Parathyroid adenoma (tissue), 2 donors: ENCODE measurements around the gene ROBO1.

Experiments used
- H2AFZ ChIP-seq: fragments of 300-600 bp; sonication (generic); one replicate; pipeline ENCODE4 v1.7.0; 2017; ENCODE audit warnings: antibody characterized with exemption, mild to moderate bottlenecking
- H3K27ac ChIP-seq: fragments of 300-600 bp; sonication (generic); one replicate; pipeline ENCODE4 v1.7.0; 2017
- H3K27me3 ChIP-seq: fragments of 300-600 bp; sonication (generic); one replicate; pipeline ENCODE4 v1.7.0; 2017; ENCODE audit warnings: low read length; ENCODE audit not compliant: control insufficient read depth, insufficient read depth
- H3K36me3 ChIP-seq: fragments of 300-600 bp; sonication (generic); one replicate; pipeline ENCODE4 v1.7.0; 2017; ENCODE audit warnings: low read length; ENCODE audit not compliant: control insufficient read depth, insufficient read depth
- H3K4me1 ChIP-seq: fragments of 300-600 bp; sonication (generic); one replicate; pipeline ENCODE4 v1.7.0; 2017; ENCODE audit warnings: control low read depth
- H3K4me2 ChIP-seq: fragments of 300-600 bp; sonication (generic); one replicate; pipeline ENCODE4 v1.7.0; 2017; ENCODE audit warnings: low read length
- H3K4me3 ChIP-seq: fragments of 300-600 bp; sonication (generic); one replicate; pipeline ENCODE4 v1.7.0; 2017; ENCODE audit warnings: low read depth, low read length
- H3K79me2 ChIP-seq: fragments of 300-600 bp; sonication (generic); one replicate; pipeline ENCODE4 v1.7.0; 2017; ENCODE audit warnings: control low read depth
- H3K9ac ChIP-seq: fragments of 300-600 bp; sonication (generic); one replicate; pipeline ENCODE4 v1.7.0; 2017; ENCODE audit warnings: mild to moderate bottlenecking
- H3K9me3 ChIP-seq: fragments of 300-600 bp; sonication (generic); one replicate; pipeline ENCODE4 v1.7.0; 2017; ENCODE audit warnings: low read length; ENCODE audit not compliant: control insufficient read depth
- TF ChIP-seq, protein P1 (sequence below): fragments of 300-600 bp; sonication (generic); IDR thresholded peaks from one replicate; pipeline ENCODE4 v1.7.0; 2017; ENCODE audit warnings: antibody characterized with exemption, mild to moderate bottlenecking
- donor health status: primary hyperparathyroidism.

Gene ROBO1

DNA sequence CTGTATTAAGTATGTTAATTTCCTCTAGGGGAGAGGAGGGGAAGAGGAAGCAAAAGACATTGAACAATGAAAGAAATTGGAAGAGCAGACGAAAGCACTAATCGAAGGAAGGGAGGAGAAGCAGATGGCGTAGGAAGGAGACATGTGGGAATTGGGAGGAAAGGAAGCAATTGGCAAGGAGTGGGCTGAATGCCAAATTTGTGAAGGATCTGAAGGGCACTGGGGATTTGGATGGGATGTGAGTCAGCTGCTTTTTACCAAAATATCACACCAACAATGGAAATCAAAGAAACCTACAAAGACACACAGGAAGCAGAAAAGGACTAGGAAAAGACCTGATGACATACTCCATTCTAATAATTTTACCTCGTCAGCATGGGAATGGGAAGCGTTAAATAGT, 1029.8 kb downstream of the ROBO1 start:
- no peaks in the 10 kb centered on the region for H3K27me3 ChIP-seq
- no peaks in the 10 kb centered on the region for H3K9me3 ChIP-seq
- no peaks in the 10 kb centered on the region for H3K4me1 ChIP-seq
- TF ChIP-seq, protein P1, sequence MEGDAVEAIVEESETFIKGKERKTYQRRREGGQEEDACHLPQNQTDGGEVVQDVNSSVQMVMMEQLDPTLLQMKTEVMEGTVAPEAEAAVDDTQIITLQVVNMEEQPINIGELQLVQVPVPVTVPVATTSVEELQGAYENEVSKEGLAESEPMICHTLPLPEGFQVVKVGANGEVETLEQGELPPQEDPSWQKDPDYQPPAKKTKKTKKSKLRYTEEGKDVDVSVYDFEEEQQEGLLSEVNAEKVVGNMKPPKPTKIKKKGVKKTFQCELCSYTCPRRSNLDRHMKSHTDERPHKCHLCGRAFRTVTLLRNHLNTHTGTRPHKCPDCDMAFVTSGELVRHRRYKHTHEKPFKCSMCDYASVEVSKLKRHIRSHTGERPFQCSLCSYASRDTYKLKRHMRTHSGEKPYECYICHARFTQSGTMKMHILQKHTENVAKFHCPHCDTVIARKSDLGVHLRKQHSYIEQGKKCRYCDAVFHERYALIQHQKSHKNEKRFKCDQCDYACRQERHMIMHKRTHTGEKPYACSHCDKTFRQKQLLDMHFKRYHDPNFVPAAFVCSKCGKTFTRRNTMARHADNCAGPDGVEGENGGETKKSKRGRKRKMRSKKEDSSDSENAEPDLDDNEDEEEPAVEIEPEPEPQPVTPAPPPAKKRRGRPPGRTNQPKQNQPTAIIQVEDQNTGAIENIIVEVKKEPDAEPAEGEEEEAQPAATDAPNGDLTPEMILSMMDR, result no peak
- H3K36me3 ChIP-seq, result no peaks in the 10 kb centered on the region
- no peak overlapping the region for H3K9ac ChIP-seq
- no peaks in the 10 kb centered on the region for H3K79me2 ChIP-seq
- no peak overlapping the region for H3K4me3 ChIP-seq
- no peak overlapping the region for H3K4me2 ChIP-seq
- no peak overlapping the region for H2AFZ ChIP-seq
- H3K27ac ChIP-seq, result no peak overlapping the region

DNA sequence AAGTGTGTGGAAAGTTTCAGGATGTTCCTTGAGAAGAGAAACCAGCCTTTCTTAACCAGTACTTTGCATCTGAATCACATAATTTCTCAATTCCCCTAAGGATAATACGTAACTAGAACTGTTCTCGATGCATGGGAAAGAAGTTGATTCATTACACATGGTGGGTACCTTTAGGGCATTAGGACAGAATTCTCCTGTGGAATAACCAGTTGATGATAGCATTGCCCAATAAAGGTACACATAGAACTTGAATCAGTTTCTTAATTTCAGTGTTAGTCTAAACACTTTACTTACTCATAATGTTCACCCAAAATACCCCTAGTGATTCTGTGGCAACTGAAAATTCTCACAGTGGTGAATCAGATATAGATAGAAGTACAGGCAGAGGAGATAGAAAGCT, 1030.9 kb downstream of the ROBO1 start:
- no peaks in the 10 kb centered on the region for H3K4me1 ChIP-seq
- H3K79me2 ChIP-seq, result no peaks in the 10 kb centered on the region
- no peak overlapping the region for H3K27ac ChIP-seq
- H3K4me2 ChIP-seq, result no peak overlapping the region
- H2AFZ ChIP-seq, result no peak overlapping the region
- H3K9me3 ChIP-seq, result no peaks in the 10 kb centered on the region
- no peaks in the 10 kb centered on the region for H3K36me3 ChIP-seq
- H3K9ac ChIP-seq, result no peak overlapping the region
- H3K27me3 ChIP-seq, result no peaks in the 10 kb centered on the region
- no peak overlapping the region for H3K4me3 ChIP-seq
- TF ChIP-seq, protein P1, result no peak

DNA sequence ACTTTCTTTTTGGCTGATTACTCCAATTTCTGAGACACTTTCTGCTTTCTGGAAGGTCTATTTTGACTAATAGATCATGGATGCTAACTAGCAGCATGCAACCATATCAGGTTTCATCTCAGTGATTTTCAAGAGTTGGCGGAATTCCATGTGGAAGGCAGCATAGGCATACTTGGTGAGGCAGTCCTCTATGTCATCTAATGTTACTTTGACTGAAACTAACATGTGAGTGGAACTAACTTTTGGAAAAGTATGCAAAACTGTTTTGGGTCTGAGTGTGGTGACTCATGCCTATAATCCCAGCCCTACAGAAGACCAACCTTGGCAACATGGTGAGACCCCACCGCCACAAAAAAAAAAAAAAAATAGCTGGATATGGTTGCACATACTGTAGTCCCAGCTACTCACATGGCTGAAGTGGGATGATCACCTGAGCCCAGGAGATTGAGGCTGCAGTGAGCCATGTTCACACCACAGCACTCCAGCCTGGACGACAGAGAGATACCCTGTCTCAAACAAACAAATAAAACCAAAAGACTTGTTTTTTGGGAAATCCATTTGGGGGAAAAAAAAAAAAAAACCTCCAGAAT, 1033.7 kb downstream of the ROBO1 start:
- TF ChIP-seq, protein P1, result no peak
- H3K4me3 ChIP-seq, result no peak overlapping the region
- no peaks in the 10 kb centered on the region for H3K27me3 ChIP-seq
- H3K9ac ChIP-seq, result no peak overlapping the region
- no peaks in the 10 kb centered on the region for H3K9me3 ChIP-seq
- H3K4me1 ChIP-seq, result no peaks in the 10 kb centered on the region
- H3K27ac ChIP-seq, result no peak overlapping the region
- no peak overlapping the region for H3K4me2 ChIP-seq
- no peaks in the 10 kb centered on the region for H3K36me3 ChIP-seq
- H2AFZ ChIP-seq, result no peak overlapping the region
- H3K79me2 ChIP-seq, result no peaks in the 10 kb centered on the region

DNA sequence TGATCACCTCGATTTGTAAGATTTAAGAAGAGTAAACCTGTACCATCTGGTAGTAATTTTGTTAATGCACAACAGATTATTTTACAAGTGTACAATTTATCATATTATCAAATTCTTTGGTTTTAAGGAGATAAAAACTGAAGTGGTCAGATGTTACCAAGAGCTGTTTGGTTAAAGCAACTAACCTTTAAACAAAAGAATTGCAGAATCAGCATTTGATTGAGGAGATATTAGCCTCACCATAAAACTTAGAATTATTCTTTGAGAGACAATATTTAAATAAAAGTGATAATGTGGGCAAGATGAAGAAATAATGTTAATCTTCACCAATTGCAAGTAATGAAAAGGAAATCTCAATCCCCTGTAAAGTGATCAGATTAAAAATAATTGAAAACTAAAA, 1034.9 kb downstream of the ROBO1 start:
- Histone ChIP-seq H3K4me2 (no peak overlapping the region), H3K36me3 (no peaks in the 10 kb centered on the region), H3K27ac (no peak overlapping the region), H3K9me3 (no peaks in the 10 kb centered on the region), H3K27me3 (no peaks in the 10 kb centered on the region), H3K4me3 (no peak overlapping the region), H2AFZ (no peak overlapping the region), H3K9ac (no peak overlapping the region), H3K4me1 (no peaks in the 10 kb centered on the region), H3K79me2 (no peaks in the 10 kb centered on the region)
- TF ChIP-seq, protein P1, result no peak

DNA sequence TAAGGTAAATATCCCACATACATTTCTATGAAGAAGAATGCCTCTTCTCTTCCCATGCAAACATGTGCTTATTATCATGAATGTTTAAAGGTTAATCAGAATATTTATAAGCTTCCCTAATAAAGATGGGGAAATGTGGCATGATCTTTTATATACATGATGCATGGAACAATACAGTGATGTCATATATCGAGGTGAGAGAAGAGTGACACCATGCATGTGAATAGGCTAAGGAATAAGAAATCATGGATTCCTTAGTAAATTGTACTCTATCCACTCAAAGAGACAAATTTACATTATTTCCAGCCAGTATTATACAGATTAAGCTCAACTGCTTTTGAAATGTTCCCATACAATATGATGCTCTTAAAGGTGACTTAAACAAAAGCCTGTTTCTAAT, 1035.3 kb downstream of the ROBO1 start:
- H2AFZ ChIP-seq, result no peak overlapping the region
- no peaks in the 10 kb centered on the region for H3K36me3 ChIP-seq
- no peak overlapping the region for H3K4me3 ChIP-seq
- H3K4me1 ChIP-seq, result no peaks in the 10 kb centered on the region
- no peak overlapping the region for H3K4me2 ChIP-seq
- H3K27me3 ChIP-seq, result no peaks in the 10 kb centered on the region
- H3K9ac ChIP-seq, result no peak overlapping the region
- H3K79me2 ChIP-seq, result no peaks in the 10 kb centered on the region
- H3K27ac ChIP-seq, result no peak overlapping the region
- TF ChIP-seq, protein P1, result no peak
- H3K9me3 ChIP-seq, result no peaks in the 10 kb centered on the region
